Lung microvascular endothelial cell (primary cell): ENCODE measurements around the gene TICAM1. TPM values are rescaled to one million over a fixed set of nuclear protein-coding genes. Genes with fewer than 3 reads are reported as not detected.
A peak's percentile ranks its signal among the peaks of the same experiment; 100 is the strongest.
"Not testable (repeated sequence)": the region's sequence is repeated elsewhere in the genome, so short reads cannot be mapped to it uniquely, and the experiment has no call there.

Source experiments
- DNase-seq, 2 donors: peaks; one replicate each; pipeline versions ENCODE4 v3.0.0 to v3.0.0-alpha.2; 2010; ENCODE audit warnings: low read depth in 2 of 2
- total RNA-seq: library from RNA; depleted of rRNA; stranded (reverse); fragments of >200 nt; gene quantifications from 2 replicates; pipeline ENCODE4 v1.2.1, GENCODE V29; 2014

The TICAM1 gene
- total RNA-seq, 1 donor from 2014 or later: 2.8 TPM

DNA sequence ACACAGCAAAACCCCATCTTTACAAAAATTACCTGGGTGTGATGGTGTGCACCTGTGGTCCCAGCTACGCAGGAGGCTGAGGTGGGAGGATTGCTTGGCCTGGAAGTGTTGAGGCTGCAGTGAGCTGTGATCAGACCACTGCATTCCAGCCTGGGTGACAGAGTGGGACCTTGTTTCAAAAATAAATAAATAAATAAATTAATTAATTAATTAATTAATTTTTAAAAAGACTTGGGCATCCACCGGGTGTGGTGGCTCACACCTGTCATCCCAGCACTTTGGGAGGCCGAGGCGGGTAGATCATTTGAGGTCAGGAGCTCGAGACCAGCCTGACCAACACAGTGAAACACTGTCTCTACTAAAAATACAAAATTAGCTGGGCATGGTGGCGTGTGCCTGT lies 26.4 kb downstream of the TICAM1 start:
- not testable (repeated sequence) for DNase-seq

DNA sequence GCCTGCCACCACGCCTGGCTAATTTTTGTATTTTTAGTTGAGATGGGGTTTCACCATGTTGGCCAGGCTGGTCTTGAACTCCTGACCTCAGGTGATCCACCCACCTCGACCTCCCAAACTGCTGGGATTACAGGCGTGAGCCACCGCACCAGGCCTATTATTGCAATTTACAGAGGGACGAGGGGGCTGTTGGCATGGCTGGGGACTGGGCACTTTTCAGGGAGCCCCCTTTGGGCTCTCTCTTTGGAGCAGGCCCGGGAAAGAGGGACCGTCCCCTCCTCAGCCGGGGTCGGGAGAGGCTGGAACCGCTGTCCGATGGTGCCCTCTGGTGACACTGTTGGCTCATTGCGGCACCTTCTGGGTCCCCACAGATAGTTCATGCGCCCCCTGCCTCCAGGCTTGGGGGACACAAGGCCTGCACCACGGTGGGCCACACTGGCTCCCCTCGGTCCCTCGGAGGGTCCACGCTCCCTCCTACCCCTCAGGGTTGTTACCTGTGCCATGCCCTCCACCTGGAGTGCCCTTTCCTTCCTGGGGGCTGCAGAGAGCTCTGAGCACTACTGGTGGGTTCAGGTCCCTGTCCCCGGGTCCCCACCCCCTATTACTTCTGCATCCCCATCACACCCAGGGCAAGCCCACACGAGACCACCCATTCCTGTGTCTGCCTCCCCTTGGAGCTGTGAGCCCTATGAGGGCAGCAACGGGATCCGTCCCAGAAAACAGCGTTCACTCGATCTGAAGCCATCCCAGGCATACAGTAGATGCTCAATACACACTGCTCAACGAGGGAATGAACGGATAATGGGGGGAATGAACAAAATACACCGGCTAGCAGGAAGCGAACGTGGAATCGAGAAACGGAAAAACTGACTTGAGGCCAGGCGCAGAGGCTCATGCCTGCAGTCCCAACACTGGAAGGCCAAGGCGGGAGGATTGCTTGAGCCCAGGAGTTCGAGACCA lies 27.5 kb downstream of the TICAM1 start:
- DNase-seq: peak; percentile 52 to 75

DNA sequence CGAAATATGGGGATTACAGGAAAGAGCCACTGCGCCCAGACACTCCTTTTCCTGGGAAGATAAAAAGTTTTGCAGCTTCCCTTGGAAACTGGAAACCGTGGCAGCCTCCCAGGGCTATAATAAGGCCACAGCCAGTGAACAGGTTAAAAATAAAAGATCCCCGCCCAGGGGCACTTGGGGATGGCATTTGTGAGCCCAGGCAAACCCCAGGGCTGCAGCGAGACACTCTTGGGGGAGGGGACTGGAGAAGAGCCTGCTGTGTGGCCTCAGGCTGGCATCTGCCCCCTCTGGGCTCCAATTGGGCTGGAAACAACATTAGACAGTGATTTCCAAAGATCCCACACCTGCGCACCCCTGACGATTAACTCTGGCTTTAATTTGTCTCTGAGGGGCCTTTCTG lies 28.8 kb downstream of the TICAM1 start:
- no peak for DNase-seq

DNA sequence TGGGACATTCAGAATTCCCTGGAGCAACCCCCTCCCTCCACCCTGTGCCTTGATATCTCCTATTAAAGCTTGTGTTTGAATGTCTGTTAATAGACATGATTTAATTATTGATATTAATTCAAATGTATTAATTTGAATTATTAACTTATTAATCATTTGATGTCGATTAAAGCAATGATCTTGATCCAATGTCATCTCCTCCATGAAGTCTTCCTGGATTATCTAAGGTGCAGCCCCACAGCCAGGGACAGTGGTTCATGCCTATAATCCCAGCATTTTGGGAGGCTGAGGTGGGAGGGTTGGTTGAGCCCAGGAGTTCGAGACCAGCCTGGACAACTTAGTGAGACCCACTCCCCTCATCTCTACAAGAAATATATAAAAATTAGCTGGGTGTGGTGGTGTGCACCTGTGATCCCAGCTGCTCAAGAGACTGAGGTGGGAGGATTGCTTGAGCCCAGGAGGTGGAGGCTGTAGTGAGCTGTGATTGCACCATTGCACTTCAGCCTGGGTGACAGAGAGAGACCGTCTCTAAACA lies 30.4 kb downstream of the TICAM1 start:
- no peak for DNase-seq

DNA sequence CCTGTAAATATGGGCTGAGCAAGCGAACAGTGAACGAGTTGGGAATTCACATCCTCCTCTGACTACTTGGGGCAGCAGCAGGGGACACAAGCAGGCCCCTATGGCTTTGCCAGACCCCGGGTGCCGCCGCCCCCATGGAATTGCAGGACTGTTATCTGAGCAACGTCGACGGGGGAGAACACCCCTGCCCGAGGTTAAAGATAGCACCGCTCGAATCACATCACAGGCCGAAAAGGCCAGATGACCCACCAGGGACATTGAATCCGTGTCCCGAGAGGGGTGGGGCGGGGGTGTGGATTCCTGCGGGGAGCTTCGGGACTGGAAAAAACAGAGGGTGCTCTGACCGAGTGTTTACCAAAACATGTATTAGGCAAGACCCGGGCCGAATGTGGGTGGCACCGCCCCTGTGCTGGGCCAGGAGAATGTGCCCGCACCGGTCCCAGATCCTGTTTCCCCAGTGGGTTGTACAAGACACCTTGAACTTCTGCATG lies 30.9 kb downstream of the TICAM1 start:
- no peak for DNase-seq

DNA sequence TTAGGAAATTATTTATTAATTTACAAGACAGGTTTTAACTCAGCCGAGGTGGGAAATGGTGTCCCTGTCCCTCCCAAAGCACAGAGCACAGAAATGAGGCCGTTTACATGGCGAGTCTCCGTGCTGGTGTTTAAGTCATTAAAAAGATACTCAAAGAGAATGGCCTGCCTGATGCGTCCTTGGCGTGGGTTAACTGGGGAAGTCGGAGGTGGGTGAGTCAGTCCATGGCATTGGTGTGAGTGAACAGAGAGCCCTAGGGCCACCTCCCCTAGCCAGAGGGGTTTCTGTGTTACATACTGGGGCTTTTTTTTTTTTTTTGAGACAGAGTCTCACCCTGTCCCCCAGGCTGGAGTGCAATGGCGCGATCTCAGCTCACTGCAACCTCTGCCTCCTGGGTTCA lies 36.1 kb downstream of the TICAM1 start:
- peak in 1 of 2 donors; percentile 19 for DNase-seq

DNA sequence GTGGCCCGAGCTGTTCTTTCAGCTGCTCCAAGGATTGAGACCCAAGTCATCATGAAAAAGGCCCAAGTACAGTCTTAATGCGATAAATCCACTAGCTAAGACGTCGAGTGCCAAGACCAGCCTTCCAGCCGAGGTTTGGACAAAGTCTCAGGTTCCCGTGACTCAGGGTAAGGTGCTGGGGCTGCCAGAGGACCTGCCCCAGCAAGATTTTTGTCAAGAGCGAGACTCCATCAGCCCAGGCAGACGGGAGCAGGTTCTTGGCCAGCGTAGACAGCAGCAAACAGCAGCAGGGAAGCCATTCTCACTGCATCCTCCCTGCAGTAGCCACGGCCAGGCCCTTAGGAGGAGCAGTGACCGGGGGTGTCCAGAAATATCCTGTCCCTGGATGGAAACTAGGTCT lies 36.5 kb downstream of the TICAM1 start:
- DNase-seq: no peak

DNA sequence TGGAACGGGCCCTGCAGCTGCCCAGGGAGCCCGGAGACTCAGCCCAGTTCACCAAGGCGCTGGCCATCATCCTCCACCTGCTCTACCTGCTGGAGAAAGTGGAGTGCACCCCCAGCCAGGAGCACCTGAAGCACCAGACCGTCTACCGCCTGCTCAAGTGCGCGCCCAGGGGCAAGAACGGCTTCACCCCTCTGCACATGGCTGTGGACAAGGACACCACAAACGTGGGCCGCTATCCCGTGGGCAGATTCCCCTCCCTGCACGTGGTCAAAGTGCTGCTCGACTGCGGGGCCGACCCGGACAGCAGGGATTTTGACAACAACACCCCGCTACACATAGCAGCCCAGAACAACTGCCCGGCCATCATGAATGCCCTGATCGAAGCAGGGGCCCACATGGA lies 38.2 kb downstream of the TICAM1 start:
- not testable (repeated sequence) for DNase-seq

DNA sequence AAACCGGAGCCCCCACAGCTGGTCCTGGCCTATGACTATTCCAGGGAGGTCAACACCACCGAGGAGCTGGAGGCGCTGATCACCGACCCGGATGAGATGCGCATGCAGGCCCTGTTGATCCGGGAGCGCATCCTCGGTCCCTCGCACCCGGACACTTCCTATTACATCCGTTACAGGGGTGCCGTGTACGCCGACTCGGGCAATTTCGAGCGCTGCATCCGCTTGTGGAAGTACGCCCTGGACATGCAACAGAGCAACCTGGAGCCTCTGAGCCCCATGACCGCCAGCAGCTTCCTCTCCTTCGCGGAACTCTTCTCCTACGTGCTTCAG lies 38.7 kb downstream of the TICAM1 start:
- DNase-seq: not testable (repeated sequence)

DNA sequence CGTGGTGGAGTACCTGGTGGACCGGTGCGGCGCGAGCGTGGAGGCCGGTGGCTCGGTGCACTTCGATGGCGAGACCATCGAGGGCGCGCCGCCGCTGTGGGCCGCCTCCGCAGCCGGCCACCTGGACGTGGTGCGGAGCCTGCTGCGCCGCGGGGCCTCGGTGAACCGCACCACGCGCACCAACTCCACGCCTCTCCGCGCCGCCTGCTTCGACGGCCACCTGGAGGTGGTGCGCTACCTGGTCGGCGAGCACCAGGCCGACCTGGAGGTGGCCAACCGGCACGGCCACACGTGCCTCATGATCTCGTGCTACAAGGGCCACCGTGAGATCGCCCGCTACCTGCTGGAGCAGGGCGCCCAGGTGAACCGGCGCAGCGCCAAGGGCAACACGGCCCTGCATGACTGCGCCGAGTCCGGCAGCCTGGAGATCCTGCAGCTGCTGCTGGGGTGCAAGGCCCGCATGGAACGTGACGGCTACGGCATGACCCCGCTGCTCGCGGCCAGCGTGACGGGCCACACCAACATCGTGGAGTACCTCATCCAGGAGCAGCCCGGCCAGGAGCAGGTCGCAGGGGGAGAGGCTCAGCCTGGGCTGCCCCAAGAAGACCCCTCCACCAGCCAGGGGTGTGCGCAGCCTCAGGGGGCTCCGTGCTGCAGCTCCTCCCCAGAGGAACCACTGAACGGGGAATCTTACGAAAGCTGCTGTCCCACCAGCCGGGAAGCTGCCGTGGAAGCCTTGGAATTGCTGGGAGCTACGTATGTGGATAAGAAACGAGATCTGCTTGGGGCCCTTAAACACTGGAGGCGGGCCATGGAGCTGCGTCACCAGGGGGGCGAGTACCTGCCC lies 39.3 kb downstream of the TICAM1 start:
- peak in 1 of 2 donors; percentile 23 for DNase-seq

DNA sequence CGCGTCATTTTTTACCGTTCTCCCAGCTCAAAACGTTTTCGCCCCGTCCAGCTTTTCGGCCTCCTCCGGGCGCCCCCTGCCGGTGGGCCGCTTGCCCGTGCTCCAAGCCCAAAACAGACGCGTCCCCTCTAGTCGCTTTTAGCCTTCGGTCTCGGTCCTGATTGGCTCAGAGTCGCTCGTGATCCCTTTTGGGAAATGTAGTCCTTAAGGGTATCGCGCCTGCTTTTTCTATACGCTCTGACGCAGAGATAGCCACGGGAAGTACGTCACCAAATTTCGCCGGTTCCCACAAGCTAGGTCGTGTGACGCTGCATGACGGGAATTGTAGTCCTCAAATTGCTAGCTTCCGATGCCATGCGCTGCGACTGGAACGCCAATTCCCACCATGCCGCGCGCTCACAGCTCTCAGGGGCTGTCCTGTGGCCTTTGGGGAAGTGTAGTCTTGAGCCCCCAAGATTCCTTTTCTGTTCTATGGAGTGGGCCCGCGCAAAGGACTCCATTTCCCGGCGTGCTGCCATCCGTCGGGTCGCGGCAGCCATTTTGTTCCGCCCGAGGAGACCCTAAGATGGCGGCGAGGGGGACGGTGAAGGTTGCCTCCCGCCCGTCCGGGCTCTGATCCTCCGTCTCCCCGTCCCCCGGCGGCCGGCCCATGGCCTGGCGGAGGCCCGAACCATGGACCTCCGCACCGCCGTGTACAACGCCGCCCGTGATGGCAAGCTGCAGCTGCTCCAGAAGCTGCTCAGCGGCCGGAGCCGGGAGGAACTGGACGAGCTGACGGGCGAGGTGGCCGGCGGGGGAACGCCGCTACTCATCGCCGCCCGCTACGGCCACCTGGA lies 40.1 kb downstream of the TICAM1 start, which contains the start of gene FEM1A:
TSS of gene FEM1A (plus strand) at position 552 of the 836 bp plus-strand sequence. CDS start at position 673, 121 bp downstream.
- peak; percentile 100 for DNase-seq

DNA sequence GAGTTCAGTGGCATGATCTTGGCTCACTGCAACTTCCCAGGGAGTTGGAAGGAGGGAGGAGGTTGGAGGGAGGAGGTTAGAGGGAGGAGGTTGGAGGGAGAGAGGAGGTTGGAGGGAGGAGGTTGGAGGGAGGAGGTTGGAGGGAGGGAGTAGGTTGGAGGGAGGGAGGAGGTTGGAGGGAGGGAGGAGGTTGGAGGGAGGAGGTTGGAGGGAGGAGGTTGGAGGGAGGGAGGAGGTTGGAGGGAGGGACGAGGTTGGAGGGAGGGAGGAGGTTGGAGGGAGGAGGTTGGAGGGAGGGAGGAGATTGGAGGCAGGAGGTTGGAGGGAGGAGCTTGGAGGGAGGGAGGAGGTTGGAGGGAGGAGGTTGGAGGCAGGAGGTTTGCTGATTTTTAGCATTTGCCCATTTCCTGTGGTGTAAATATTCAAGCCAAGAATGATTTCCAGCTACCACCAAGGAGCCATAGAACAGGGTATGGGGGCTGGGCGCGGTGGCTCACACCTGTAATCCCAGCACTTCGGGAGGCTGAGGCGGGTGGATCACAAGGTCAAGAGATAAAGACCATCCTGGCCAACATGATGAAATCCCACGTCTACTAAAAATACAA lies 45.0 kb downstream of the TICAM1 start:
- DNase-seq: not testable (repeated sequence)

DNA sequence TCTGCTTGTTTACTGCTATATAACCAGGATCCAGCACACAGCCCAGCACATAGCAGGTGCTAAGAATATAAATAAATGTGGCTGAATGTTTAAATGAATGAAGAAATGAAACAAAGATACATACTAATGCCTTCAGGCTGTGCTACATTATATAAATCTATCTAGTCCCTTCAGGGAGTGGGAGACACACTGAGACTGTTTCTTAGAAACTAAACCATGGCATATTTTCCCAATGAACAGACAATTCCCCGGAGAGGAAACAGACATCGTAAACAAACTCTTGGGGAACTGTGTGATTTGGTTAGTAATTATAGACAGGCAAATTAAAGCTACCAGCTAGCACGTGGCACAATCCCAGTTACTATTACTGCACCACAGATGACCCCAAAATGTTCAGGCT lies 49.7 kb downstream of the TICAM1 start:
- no peak for DNase-seq

DNA sequence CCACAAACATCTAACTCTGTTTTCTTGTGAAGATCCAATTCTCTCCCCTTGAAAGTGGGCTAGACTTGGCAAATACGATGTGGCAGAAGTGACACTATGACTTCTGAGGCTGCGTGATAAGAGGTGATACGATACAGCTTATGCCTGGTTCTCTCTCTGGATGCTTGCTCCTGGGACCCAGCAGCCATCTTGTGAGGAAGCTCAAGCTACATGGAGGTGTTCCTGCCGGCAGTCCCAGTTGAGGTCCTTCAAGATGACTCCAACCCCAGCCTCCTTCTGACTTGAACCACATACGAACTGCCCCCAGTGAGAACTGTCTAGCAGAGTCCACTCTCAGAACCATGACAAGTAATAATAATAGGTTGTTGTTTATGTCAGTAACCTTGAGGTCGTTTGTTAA lies 50.7 kb downstream of the TICAM1 start:
- DNase-seq: no peak

DNA sequence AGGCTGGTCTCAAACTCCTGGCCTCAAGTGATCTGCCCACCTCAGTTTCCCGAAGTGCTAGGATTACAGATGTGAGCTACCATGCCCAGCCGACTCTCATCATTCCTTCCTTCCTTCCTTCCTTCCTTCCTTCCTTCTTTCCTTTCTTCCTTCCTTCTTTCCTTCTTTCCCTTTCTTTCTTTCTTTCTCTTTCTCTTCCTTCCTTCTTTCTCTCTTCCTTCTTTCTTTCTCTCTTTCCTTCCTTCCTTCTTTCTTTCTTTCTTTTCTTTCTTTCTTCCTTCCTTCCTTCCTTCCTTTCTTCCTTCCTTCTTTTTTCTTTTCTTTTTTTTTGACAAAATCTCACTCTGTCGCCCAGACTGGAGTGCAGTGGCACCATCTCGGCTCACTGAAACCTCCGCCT lies 53.4 kb downstream of the TICAM1 start:
- not testable (repeated sequence) for DNase-seq

DNA sequence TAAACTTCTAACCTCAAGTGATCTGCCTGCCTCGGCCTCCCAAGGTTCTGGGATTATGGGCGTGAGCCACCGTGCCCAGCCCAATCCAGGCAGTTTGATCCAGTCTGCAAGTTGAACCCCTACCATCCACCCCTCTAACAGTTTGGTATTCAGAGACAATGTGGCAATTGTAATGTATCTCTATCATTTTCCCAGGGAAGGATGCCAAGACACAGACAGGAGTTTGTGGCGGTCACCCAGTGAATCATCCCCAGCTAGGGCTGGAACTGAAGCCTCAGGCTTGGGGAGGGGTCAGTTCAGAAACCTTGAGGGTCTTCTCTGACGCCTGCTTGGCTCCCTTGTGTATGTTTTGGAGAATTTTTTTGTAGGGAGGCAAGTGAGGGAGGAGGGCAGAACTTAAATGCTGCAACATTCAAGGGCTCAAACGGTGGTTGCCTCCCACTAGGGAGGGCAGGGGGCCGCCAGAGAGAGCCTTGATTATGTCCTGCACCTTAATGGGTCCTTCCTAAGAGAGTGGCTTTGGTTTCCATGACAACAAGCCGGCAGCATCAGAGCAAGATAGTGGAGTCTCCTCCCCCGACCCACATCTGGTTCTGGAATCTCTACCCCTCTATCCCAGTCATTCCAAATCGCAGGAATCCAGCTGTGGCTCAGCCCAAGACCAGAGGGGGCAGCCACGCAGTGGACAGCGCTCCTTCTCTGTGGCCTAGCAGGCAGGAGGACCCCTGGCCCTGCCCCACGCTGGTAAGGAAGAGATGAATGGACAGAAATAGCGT lies 54.9 kb downstream of the TICAM1 start:
- no peak for DNase-seq

DNA sequence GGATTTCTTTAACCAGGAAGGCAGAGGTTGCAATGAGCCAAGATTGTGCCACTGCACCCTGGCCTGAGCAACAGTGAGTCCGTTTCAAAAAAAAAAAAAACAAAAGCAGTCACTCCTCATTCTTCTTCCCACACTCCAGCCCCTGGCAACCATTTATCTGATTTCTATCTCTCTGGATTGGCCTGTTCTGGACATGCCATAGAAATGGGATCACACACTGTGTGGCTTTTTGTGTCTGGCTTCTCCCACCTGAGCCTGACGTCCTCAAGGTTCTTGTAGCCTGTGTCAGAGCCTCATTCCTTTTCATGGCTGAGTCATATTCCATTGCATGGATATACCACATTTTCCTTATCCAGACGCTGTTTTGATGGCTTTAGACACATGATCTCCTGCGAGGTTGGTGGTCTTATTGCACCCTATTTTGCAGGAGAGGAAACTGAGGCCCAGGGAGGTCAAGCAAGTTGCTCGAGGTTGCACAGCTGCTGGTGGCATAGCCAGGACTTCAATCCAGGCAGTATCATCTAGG lies 55.8 kb downstream of the TICAM1 start:
- DNase-seq: no peak

DNA sequence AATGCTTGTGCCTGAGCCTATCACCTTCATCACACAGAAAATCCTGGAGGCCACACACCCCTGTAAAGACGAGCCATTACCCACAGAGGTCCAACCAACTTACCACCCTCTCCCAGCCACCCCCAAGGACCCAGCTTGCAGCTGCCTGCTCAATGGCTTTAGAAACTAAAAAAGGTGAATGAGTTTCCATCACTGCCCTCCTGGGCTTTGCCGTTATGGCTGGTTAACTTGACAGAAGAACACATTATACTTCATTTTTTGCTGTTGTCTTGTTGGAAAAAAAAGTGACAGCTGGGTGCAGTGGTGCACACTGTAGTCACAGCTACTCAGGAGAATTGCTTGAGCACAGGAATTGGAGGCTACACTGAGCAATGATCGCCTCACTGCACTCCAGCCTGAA lies 57.4 kb downstream of the TICAM1 start:
- DNase-seq: no peak

DNA sequence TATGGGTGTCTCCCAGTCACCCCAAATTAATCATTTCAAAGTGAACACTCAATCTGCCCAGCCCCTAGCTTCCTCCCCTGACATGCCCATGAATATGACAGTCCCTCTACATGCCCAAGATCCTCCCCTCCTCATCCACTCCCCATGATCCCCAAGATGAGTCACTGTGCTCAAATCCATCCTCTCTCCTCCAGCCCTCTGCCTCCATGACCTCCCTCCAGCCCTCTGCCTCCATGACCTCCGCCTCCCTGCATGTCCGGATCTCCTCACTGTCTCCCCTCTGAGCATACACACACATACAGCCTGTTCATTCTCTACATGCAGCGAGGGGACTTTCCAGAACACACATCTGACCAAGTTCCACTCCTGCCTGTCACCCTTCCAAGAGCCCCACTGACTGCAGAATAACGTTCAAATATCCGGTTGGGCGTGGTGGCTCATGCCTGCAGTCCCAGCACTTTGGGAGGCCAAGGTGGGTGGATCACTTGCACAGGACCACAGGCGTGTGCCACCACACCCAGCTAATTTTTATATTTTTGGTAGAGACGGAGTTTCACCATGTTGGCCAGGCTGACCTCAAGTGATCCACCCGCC lies 58.4 kb downstream of the TICAM1 start:
- no peak for DNase-seq
